ENCODE measurements around the gene LYSMD4. TPM values are rescaled to one million over a fixed set of nuclear protein-coding genes. Genes with fewer than 3 reads are reported as not detected.

LYSMD4 gene
- total and polyA plus RNA-seq, 2 of the 8 experiments (the other 6 are each of a cell fraction or from before 2014, with no cell fraction given), result 7.5 to 17.5 TPM

GRCh38 chr15:99711625-99712024, 21.6 kb downstream of the LYSMD4 start:
- Histone ChIP-seq H3K23ac (ENCODE audit: insufficient read length) (no peak overlapping the region), H3K27me3 (replicated peaks in 1 of 4; ENCODE audit: control insufficient read depth in 3 of 4, extremely low read depth in 1 of 4, insufficient read depth in 3 of 4, low read length in 3 of 4) (no peaks in the 10 kb centered on the region), H3K4ac (replicated peaks; ENCODE audit: insufficient read length, low read depth, low read length) (no peak overlapping the region), H3K79me1 (ENCODE audit: low read depth, low read length) (no peaks in the 10 kb centered on the region; the same call in none of the 2 replicates), H3K4me3 (ENCODE audit: extremely low read depth in 1 of 4, insufficient read depth in 2 of 4, low read depth in 3 of 4, low read length in 4 of 4) (no peak overlapping the region), H2AK5ac (ENCODE audit: low read depth, low read length) (no peak overlapping the region), H3K56ac (replicated peaks; ENCODE audit: insufficient read length, low read depth, low read length) (no peak overlapping the region), H3K79me2 (ENCODE audit: control insufficient read depth in 1 of 2, insufficient read depth in 2 of 2, low read length in 2 of 2) (no peaks in the 10 kb centered on the region), H3K27ac (ENCODE audit: low read depth, low read length) (no peak overlapping the region), H3K23me2 (ENCODE audit: low read depth, low read length) (no peaks in the 10 kb centered on the region), H4K20me1 (replicated peaks in 1 of 2; ENCODE audit: control insufficient read depth in 1 of 2, insufficient read depth in 2 of 2, low read length in 2 of 2) (no peaks in the 10 kb centered on the region), H2AFZ (ENCODE audit: low read length) (no peak overlapping the region), H3K18ac (ENCODE audit: extremely low read depth, low read length) (no peak overlapping the region), H2BK15ac (ENCODE audit: low read length) (no peak overlapping the region), H4K8ac (ENCODE audit: extremely low read depth, insufficient read depth, low read length) (no peak overlapping the region), H3K9ac (replicated peaks in 1 of 4; ENCODE audit: extremely low read depth in 1 of 4, low read depth in 3 of 4, low read length in 3 of 4) (no peak overlapping the region), H3K36me3 (ENCODE audit: control insufficient read depth in 2 of 4, insufficient read depth in 4 of 4, low read length in 3 of 4) (peaks cover 0 to 13% (median 9%) of the 10 kb centered on the region in 4 experiments; a peak in 5 of 8 replicates), H3K14ac (ENCODE audit: insufficient read length) (no peak overlapping the region), H2BK5ac (ENCODE audit: low read depth, low read length) (no peak overlapping the region), H3K9me3 (ENCODE audit: insufficient read depth in 2 of 2, low read depth in 1 of 2, low read length in 1 of 2) (no peaks in the 10 kb centered on the region), H3K4me1 (replicated peaks in 1 of 4; ENCODE audit: control insufficient read depth in 3 of 4, insufficient read depth in 4 of 4, low read length in 3 of 4) (peaks cover 0 to 2% (median under 1%) of the 10 kb centered on the region in 4 experiments; a peak in 4 of 7 replicates), H4K91ac (replicated peaks; ENCODE audit: insufficient read length, low read length) (no peak overlapping the region), H2BK12ac (ENCODE audit: low read depth, low read length) (no peak overlapping the region), H2BK20ac (ENCODE audit: low read length) (no peak overlapping the region), H3K4me2 (ENCODE audit: insufficient read depth in 1 of 2, low read depth in 2 of 2, low read length in 2 of 2) (no peak overlapping the region), H4K5ac (ENCODE audit: insufficient read length, low read depth, low read length) (no peak overlapping the region), H2BK120ac (replicated peaks; ENCODE audit: low read depth, low read length) (no peak overlapping the region)
- TF ChIP-seq ASH2L (IDR thresholded peaks at IDR 0.05; ENCODE audit: low read length) (no peak), YY1 (IDR thresholded peaks at IDR 0.05; ENCODE audit: low read depth, low read length) (no peak), RBBP5 (IDR thresholded peaks at IDR 0.05; ENCODE audit: borderline replicate concordance, low read depth, low read length) (no peak), CBX5 (IDR thresholded peaks at IDR 0.05; ENCODE audit: low read depth, low read length) (no peak), ZNF274 (IDR thresholded peaks at IDR 0.05; ENCODE audit: borderline replicate concordance, extremely low read depth, low read length) (no peak), KDM1A (IDR thresholded peaks at IDR 0.05; ENCODE audit: borderline replicate concordance, low read length) (no peak), POLR2A (IDR thresholded peaks at IDR 0.05; ENCODE audit: control extremely low read depth in 1 of 2, low read depth in 2 of 2, low read length in 2 of 2) (no peak), SUZ12 (IDR thresholded peaks at IDR 0.05; ENCODE audit: low read length) (no peak), SP4 (IDR thresholded peaks at IDR 0.05; ENCODE audit: low read length) (no peak), SP1 (IDR thresholded peaks at IDR 0.05; ENCODE audit: low read depth, low read length) (no peak), TAF1 (IDR thresholded peaks at IDR 0.05; ENCODE audit: low read depth, low read length) (no peak), SIN3A (conservative IDR thresholded peaks at IDR 0.05 in 1 of 2, IDR thresholded peaks at IDR 0.05 in 1 of 2; ENCODE audit: low read depth in 1 of 2, low read length in 2 of 2) (no peak)
- TF ChIP-seq, protein P1, sequence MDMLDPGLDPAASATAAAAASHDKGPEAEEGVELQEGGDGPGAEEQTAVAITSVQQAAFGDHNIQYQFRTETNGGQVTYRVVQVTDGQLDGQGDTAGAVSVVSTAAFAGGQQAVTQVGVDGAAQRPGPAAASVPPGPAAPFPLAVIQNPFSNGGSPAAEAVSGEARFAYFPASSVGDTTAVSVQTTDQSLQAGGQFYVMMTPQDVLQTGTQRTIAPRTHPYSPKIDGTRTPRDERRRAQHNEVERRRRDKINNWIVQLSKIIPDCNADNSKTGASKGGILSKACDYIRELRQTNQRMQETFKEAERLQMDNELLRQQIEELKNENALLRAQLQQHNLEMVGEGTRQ (IDR thresholded peaks at IDR 0.05; ENCODE audit: low read length), result no peak
- ChIA-PET POLR2A (ENCODE audit: partially characterized antibody) (interaction anchor here (0.7 to 1.3 kb wide), 2 partner anchors 9 to 16 kb away, joined by 3 to 4 read pairs; no protein-coding TSS in a partner anchor), CTCF (ENCODE audit: partially characterized antibody) (interaction anchor here (1.9 to 8.4 kb wide), 3 partner anchors 8 to 439 kb away, joined by 7 to 51 read pairs (median 9); no protein-coding TSS in a partner anchor)
- DNase-seq (ENCODE audit: low read depth in 1 of 2, low spot score in 2 of 2) (no peak), FAIRE-seq (no peak)
- WGBS, 2 experiments (ENCODE audit: extremely low coverage in 1 of 2, insufficient coverage in 1 of 2, insufficient read length in 1 of 2, insufficient replicate concordance in 2 of 2, low coverage in 1 of 2, low lambda C conversion rate in 2 of 2, missing lambda C conversion rate in 1 of 2), result 94% methylated on average over 5 of the region's 5 CpGs; no CpG with 5 or more reads in 1 of the 2 experiments

Measured in H1 (cell line).